ENCODE data around the gene GLIS1.

The GLIS1 gene

DNA sequence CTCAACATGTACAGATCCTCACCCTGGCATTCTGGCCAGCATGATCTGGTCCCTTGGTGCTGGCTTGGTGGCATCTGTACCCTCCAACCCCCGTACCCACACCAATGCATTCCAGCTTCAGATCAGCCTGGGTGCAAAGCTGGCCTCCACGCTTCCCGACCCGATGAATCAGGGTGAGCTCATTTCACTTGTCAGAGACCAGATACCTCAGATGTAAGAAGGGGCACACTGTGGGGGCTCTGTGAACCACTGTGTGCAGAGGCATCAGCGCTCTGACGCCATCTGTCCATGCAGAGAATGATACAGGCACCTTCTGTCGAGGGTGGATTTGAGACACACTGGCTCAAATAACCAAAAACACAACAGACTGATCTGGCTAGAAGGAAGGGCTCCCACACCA lies 203.1 kb downstream of the GLIS1 start:
- ChIA-PET POLR2A (no interaction called here), CTCF (interaction anchor here (1.0 to 1.5 kb wide), 3 partner anchors 12 to 141 kb away, joined by 3 read pairs; no protein-coding TSS in a partner anchor)
- no peak overlapping the region for H3K4me3 ChIP-seq (ENCODE audit: control insufficient read depth in 1 of 7, extremely low read depth in 1 of 7, insufficient read depth in 4 of 7, low read depth in 2 of 7, low read length in 6 of 7)
- no peaks in the 10 kb centered on the region for H3K27me3 ChIP-seq (replicated peaks in 2 of 5; ENCODE audit: control insufficient read depth in 4 of 5, insufficient read depth in 5 of 5, low read length in 4 of 5)
- no peak for DNase-seq
- H3K36me3 ChIP-seq (ENCODE audit: control insufficient read depth in 4 of 4, insufficient read depth in 4 of 4, low read length in 3 of 4): no peaks in the 10 kb centered on the region
- H3K4me1 ChIP-seq (ENCODE audit: control extremely low read depth in 1 of 4, control insufficient read depth in 4 of 4, insufficient read depth in 4 of 4, low read length in 3 of 4): peaks cover 0 to 17% (median 8%) of the 10 kb centered on the region in 4 experiments
- H3K27ac ChIP-seq (ENCODE audit: insufficient read depth in 1 of 2, low read depth in 1 of 2, low read length in 2 of 2, poor library complexity in 1 of 2, severe bottlenecking in 2 of 2): no peak overlapping the region
- no peaks in the 10 kb centered on the region for H3K9me3 ChIP-seq (ENCODE audit: control extremely low read depth in 1 of 5, control insufficient read depth in 4 of 5, insufficient read depth in 2 of 5, low read depth in 1 of 5, low read length in 4 of 5)
- 100% methylated on average over 6 of the region's 7 CpGs for WGBS (ENCODE audit: insufficient coverage)

- Histone ChIP-seq H3K9me3 (ENCODE audit: control extremely low read depth in 1 of 5, control insufficient read depth in 4 of 5, insufficient read depth in 2 of 5, low read depth in 1 of 5, low read length in 4 of 5) (no peaks in the 10 kb centered on the region), H3K27me3 (replicated peaks in 2 of 5; ENCODE audit: control insufficient read depth in 4 of 5, insufficient read depth in 5 of 5, low read length in 4 of 5) (no peaks in the 10 kb centered on the region), H3K36me3 (ENCODE audit: control insufficient read depth in 4 of 4, insufficient read depth in 4 of 4, low read length in 3 of 4) (no peaks in the 10 kb centered on the region), H3K27ac (ENCODE audit: insufficient read depth in 1 of 2, low read depth in 1 of 2, low read length in 2 of 2, poor library complexity in 1 of 2, severe bottlenecking in 2 of 2) (no peak overlapping the region), H3K4me3 (ENCODE audit: control insufficient read depth in 1 of 7, extremely low read depth in 1 of 7, insufficient read depth in 4 of 7, low read depth in 2 of 7, low read length in 6 of 7) (no peak overlapping the region), H3K4me1 (ENCODE audit: control extremely low read depth in 1 of 4, control insufficient read depth in 4 of 4, insufficient read depth in 4 of 4, low read length in 3 of 4) (peaks cover 0 to 19% (median 8%) of the 10 kb centered on the region in 4 experiments)
- CTCF ChIA-PET: interaction anchor here (1.0 to 1.5 kb wide), 3 partner anchors 12 to 147 kb away, joined by 3 read pairs; no protein-coding TSS in a partner anchor
- WGBS (ENCODE audit: insufficient coverage): 100% methylated on average over 3 of the region's 5 CpGs
- POLR2A ChIA-PET: no interaction called here
- no peak for DNase-seq
Measured at GRCh38 chr1:53535226-53535625, 203.7 kb downstream of the GLIS1 start.

DNA sequence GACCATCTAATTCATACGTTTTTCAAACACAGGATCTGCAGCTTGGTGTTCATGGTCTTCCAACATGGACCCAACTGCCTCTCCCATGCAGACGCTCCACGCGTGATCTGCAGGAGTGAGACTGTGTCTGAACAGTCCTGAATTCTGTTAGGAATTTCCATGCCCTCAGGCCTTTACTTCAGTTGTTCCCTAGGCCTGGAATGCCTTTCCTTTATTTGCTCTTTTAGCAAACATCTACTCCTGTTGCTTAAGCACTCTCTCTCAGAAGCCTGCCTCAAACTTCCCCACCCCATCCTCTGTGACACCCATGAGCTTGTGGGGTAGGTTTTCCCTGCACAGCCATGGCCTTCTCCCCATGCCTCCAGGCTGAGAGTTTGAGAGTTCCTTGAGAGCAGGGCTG lies 206.1 kb downstream of the GLIS1 start:
- H3K4me1 ChIP-seq (ENCODE audit: control extremely low read depth in 1 of 4, control insufficient read depth in 4 of 4, insufficient read depth in 4 of 4, low read length in 3 of 4): peaks cover 0 to 19% (median 8%) of the 10 kb centered on the region in 4 experiments
- no peaks in the 10 kb centered on the region for H3K36me3 ChIP-seq (ENCODE audit: control insufficient read depth in 4 of 4, insufficient read depth in 4 of 4, low read length in 3 of 4)
- no peak for DNase-seq
- no peaks in the 10 kb centered on the region for H3K27me3 ChIP-seq (replicated peaks in 2 of 5; ENCODE audit: control insufficient read depth in 4 of 5, insufficient read depth in 5 of 5, low read length in 4 of 5)
- POLR2A ChIA-PET: no interaction called here
- WGBS (ENCODE audit: insufficient coverage): 91% methylated on average over 4 of the region's 4 CpGs
- CTCF ChIA-PET: interaction anchor here (1.1 to 1.7 kb wide), 2 partner anchors 9 to 17 kb away, joined by 3 to 8 read pairs; no protein-coding TSS in a partner anchor
- no peak overlapping the region for H3K4me3 ChIP-seq (ENCODE audit: control insufficient read depth in 1 of 7, extremely low read depth in 1 of 7, insufficient read depth in 4 of 7, low read depth in 2 of 7, low read length in 6 of 7)
- H3K9me3 ChIP-seq (ENCODE audit: control extremely low read depth in 1 of 5, control insufficient read depth in 4 of 5, insufficient read depth in 2 of 5, low read depth in 1 of 5, low read length in 4 of 5): no peaks in the 10 kb centered on the region
- H3K27ac ChIP-seq (ENCODE audit: insufficient read depth in 1 of 2, low read depth in 1 of 2, low read length in 2 of 2, poor library complexity in 1 of 2, severe bottlenecking in 2 of 2): no peak overlapping the region

- no peaks in the 10 kb centered on the region for H3K36me3 ChIP-seq (ENCODE audit: control insufficient read depth in 4 of 4, insufficient read depth in 4 of 4, low read length in 3 of 4)
- H3K4me3 ChIP-seq (ENCODE audit: control insufficient read depth in 1 of 7, extremely low read depth in 1 of 7, insufficient read depth in 4 of 7, low read depth in 2 of 7, low read length in 6 of 7): peak overlapping the region in 1 of 7 experiments; percentile 12
- ChIA-PET POLR2A (no interaction called here), CTCF (interaction anchor here (1.1 to 1.7 kb wide), 2 partner anchors 9 to 17 kb away, joined by 3 to 8 read pairs; no protein-coding TSS in a partner anchor)
- H3K9me3 ChIP-seq (ENCODE audit: control extremely low read depth in 1 of 5, control insufficient read depth in 4 of 5, insufficient read depth in 2 of 5, low read depth in 1 of 5, low read length in 4 of 5): no peaks in the 10 kb centered on the region
- no peaks in the 10 kb centered on the region for H3K27me3 ChIP-seq (replicated peaks in 2 of 5; ENCODE audit: control insufficient read depth in 4 of 5, insufficient read depth in 5 of 5, low read length in 4 of 5)
- 27% methylated on average over 9 of the region's 9 CpGs for WGBS (ENCODE audit: insufficient coverage)
- H3K27ac ChIP-seq (ENCODE audit: insufficient read depth in 1 of 2, low read depth in 1 of 2, low read length in 2 of 2, poor library complexity in 1 of 2, severe bottlenecking in 2 of 2): no peak overlapping the region
- H3K4me1 ChIP-seq (ENCODE audit: control extremely low read depth in 1 of 4, control insufficient read depth in 4 of 4, insufficient read depth in 4 of 4, low read length in 3 of 4): peaks cover 0 to 19% (median 8%) of the 10 kb centered on the region in 4 experiments
- DNase-seq: peak in 2 of 3 donors; percentile 63 to 66
Measured at GRCh38 chr1:53532377-53532776, 206.6 kb downstream of the GLIS1 start.

DNA sequence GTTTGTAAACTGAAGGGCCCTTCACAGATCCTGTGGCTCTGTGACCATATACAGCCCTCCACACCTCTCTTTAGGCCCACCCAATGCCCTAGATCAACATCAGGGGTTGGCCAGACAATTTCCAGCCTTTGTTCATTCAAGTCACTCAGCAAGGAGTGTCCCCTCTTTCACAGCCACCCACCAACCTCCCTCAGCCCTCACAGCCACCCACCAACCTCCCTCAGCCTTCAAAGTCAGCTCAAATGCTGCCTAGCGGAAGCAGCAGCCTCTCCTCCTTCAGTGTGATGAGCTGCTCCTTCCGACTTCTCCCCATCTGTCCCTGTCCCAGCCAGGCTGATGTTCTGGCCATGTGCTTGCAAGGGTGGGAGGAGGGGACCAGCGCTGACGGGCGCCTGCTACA lies 208.4 kb downstream of the GLIS1 start:
- H3K36me3 ChIP-seq (ENCODE audit: control insufficient read depth in 4 of 4, insufficient read depth in 4 of 4, low read length in 3 of 4): no peaks in the 10 kb centered on the region
- DNase-seq: no peak
- no peak overlapping the region for H3K4me3 ChIP-seq (ENCODE audit: control insufficient read depth in 1 of 7, extremely low read depth in 1 of 7, insufficient read depth in 4 of 7, low read depth in 2 of 7, low read length in 6 of 7)
- WGBS (ENCODE audit: insufficient coverage): 100% methylated on average over 5 of the region's 5 CpGs
- H3K27ac ChIP-seq (ENCODE audit: insufficient read depth in 1 of 2, low read depth in 1 of 2, low read length in 2 of 2, poor library complexity in 1 of 2, severe bottlenecking in 2 of 2): no peak overlapping the region
- ChIA-PET CTCF (interaction anchor here (1.7 kb wide), 1 partner anchor 12 kb away, joined by 5 read pairs; no protein-coding TSS in a partner anchor), POLR2A (interaction anchor here (1.1 kb wide), 1 partner anchor 38 kb away, joined by 3 read pairs; no protein-coding TSS in a partner anchor)
- H3K27me3 ChIP-seq (replicated peaks in 2 of 5; ENCODE audit: control insufficient read depth in 4 of 5, insufficient read depth in 5 of 5, low read length in 4 of 5): no peaks in the 10 kb centered on the region
- H3K4me1 ChIP-seq (ENCODE audit: control extremely low read depth in 1 of 4, control insufficient read depth in 4 of 4, insufficient read depth in 4 of 4, low read length in 3 of 4): peaks cover 0 to 19% (median 9%) of the 10 kb centered on the region in 4 experiments
- no peaks in the 10 kb centered on the region for H3K9me3 ChIP-seq (ENCODE audit: control extremely low read depth in 1 of 5, control insufficient read depth in 4 of 5, insufficient read depth in 2 of 5, low read depth in 1 of 5, low read length in 4 of 5)

- POLR2A ChIA-PET: no interaction called here
- no peaks in the 10 kb centered on the region for H3K27me3 ChIP-seq (replicated peaks in 2 of 5; ENCODE audit: control insufficient read depth in 4 of 5, insufficient read depth in 5 of 5, low read length in 4 of 5)
- WGBS (ENCODE audit: insufficient coverage): 95% methylated on average over 13 of the region's 14 CpGs
- H3K27ac ChIP-seq (ENCODE audit: insufficient read depth in 1 of 2, low read depth in 1 of 2, low read length in 2 of 2, poor library complexity in 1 of 2, severe bottlenecking in 2 of 2): no peak overlapping the region
- H3K4me1 ChIP-seq (ENCODE audit: control extremely low read depth in 1 of 4, control insufficient read depth in 4 of 4, insufficient read depth in 4 of 4, low read length in 3 of 4): peaks cover 0 to 19% (median 9%) of the 10 kb centered on the region in 4 experiments
- CTCF ChIA-PET: no interaction called here
- no peak for DNase-seq
- H3K9me3 ChIP-seq (ENCODE audit: control extremely low read depth in 1 of 5, control insufficient read depth in 4 of 5, insufficient read depth in 2 of 5, low read depth in 1 of 5, low read length in 4 of 5): no peaks in the 10 kb centered on the region
- no peak overlapping the region for H3K4me3 ChIP-seq (ENCODE audit: control insufficient read depth in 1 of 7, extremely low read depth in 1 of 7, insufficient read depth in 4 of 7, low read depth in 2 of 7, low read length in 6 of 7)
- no peaks in the 10 kb centered on the region for H3K36me3 ChIP-seq (ENCODE audit: control insufficient read depth in 4 of 4, insufficient read depth in 4 of 4, low read length in 3 of 4)
Measured at GRCh38 chr1:53529555-53529954, 209.4 kb downstream of the GLIS1 start.

DNA sequence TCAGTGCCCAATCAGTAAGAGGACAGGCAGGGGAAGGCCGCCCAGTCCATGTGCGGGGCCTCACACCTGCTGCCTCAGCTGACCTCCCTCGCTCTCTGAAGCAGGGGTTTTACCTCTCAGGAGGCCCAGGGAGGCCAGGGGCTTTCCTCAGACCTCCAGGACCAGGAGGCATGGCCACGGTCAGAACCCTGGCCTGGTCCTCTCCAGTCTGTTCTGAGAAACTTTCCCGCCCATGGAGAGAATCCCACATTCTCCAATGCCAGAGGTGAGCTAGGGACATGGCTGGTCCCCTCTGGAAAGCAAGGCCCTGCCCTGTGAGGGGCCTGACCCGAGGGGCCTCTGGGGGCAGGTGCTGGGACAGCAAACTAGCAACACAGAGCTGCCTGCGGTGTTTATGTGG lies 211.6 kb downstream of the GLIS1 start:
- POLR2A ChIA-PET: interaction anchor here (0.6 kb wide), 1 partner anchor 276 kb away, joined by 3 read pairs; no protein-coding TSS in a partner anchor
- 90% methylated on average over 6 of the region's 7 CpGs for WGBS (ENCODE audit: insufficient coverage)
- DNase-seq: no peak
- no peaks in the 10 kb centered on the region for H3K9me3 ChIP-seq (ENCODE audit: control extremely low read depth in 1 of 5, control insufficient read depth in 4 of 5, insufficient read depth in 2 of 5, low read depth in 1 of 5, low read length in 4 of 5)
- no peaks in the 10 kb centered on the region for H3K36me3 ChIP-seq (ENCODE audit: control insufficient read depth in 4 of 4, insufficient read depth in 4 of 4, low read length in 3 of 4)
- H3K27me3 ChIP-seq (replicated peaks in 2 of 5; ENCODE audit: control insufficient read depth in 4 of 5, insufficient read depth in 5 of 5, low read length in 4 of 5): no peaks in the 10 kb centered on the region
- CTCF ChIA-PET: no interaction called here
- peaks cover 0 to 15% (median 8%) of the 10 kb centered on the region in 4 experiments for H3K4me1 ChIP-seq (ENCODE audit: control extremely low read depth in 1 of 4, control insufficient read depth in 4 of 4, insufficient read depth in 4 of 4, low read length in 3 of 4)
- H3K27ac ChIP-seq (ENCODE audit: insufficient read depth in 1 of 2, low read depth in 1 of 2, low read length in 2 of 2, poor library complexity in 1 of 2, severe bottlenecking in 2 of 2): no peak overlapping the region
- no peak overlapping the region for H3K4me3 ChIP-seq (ENCODE audit: control insufficient read depth in 1 of 7, extremely low read depth in 1 of 7, insufficient read depth in 4 of 7, low read depth in 2 of 7, low read length in 6 of 7)

Data from common myeloid progenitor, CD34-positive (primary cell).